ENCODE results near the gene FGF4. TPM values are rescaled to one million over a fixed set of nuclear protein-coding genes. Genes with fewer than 3 reads are reported as not detected.
A peak's percentile ranks its signal among the peaks of the same experiment; 100 is the strongest.

The FGF4 gene
- total RNA-seq: not detected

- H3K27ac Mint-ChIP-seq: no peak within 1 kb of the TSS
- H3K36me3 Mint-ChIP-seq: no peaks in the 10 kb centered on the region
- ATAC-seq (no peak), DNase-seq (ENCODE audit: low spot score in 2 of 2) (no peak)
- H3K9me3 Mint-ChIP-seq: no peaks in the 10 kb centered on the region
Observed at GRCh38 chr11:69775163-69775755, at the start of gene FGF4. FGF4 (minus strand) TSS chr11:69775341; CDS start chr11:69775084, 257 bp downstream.

GRCh38 chr11:69823641-69824265 is 48.6 kb upstream of the FGF4 start:
- H3K27ac Mint-ChIP-seq: no peak overlapping the region
- H3K9me3 Mint-ChIP-seq: no peaks in the 10 kb centered on the region
- DNase-seq (ENCODE audit: low spot score in 2 of 2): no peak
- ATAC-seq: no peak
- H3K36me3 Mint-ChIP-seq: no peaks in the 10 kb centered on the region

GRCh38 chr11:69822676-69823494 is 47.7 kb upstream of the FGF4 start:
- no peak for ATAC-seq
- no peaks in the 10 kb centered on the region for H3K9me3 Mint-ChIP-seq

GRCh38 chr11:69821511-69822040 is 46.4 kb upstream of the FGF4 start:
- Mint-ChIP-seq H3K27ac (no peak overlapping the region), H3K36me3 (no peaks in the 10 kb centered on the region), H3K9me3 (no peaks in the 10 kb centered on the region)
- no peak for DNase-seq (ENCODE audit: low spot score in 2 of 2)
- ATAC-seq: no peak

More at GRCh38 chr11:69822676-69823494, 47.7 kb upstream of the FGF4 start:
- no peak overlapping the region for H3K27ac Mint-ChIP-seq
- H3K36me3 Mint-ChIP-seq: no peaks in the 10 kb centered on the region
- no peak for DNase-seq (ENCODE audit: low spot score in 2 of 2)

GRCh38 chr11:69820441-69820840 is 45.3 kb upstream of the FGF4 start:
- DNase-seq (ENCODE audit: low spot score in 2 of 2): no peak
- Mint-ChIP-seq H3K9me3 (no peaks in the 10 kb centered on the region), H3K27ac (no peak overlapping the region), H3K36me3 (no peaks in the 10 kb centered on the region)
- no peak for ATAC-seq

- Mint-ChIP-seq H3K27ac (no peak overlapping the region), H3K9me3 (no peaks in the 10 kb centered on the region), H3K36me3 (no peaks in the 10 kb centered on the region)
- DNase-seq (ENCODE audit: low spot score in 2 of 2): no peak
- ATAC-seq: no peak
Observed at GRCh38 chr11:69819541-69820070, 44.5 kb upstream of the FGF4 start.

- Mint-ChIP-seq H3K36me3 (no peaks in the 10 kb centered on the region), H3K27ac (no peak within 1 kb of the TSS), H3K9me3 (no peaks in the 10 kb centered on the region)
- DNase-seq (ENCODE audit: low spot score in 2 of 2) (no peak), ATAC-seq (no peak)
Observed at GRCh38 chr11:69818603-69819441, 43.7 kb upstream of the FGF4 start, which contains the start of gene FGF3. FGF3 (minus strand) TSS chr11:69819416; CDS start chr11:69818933, 483 bp downstream.

- Mint-ChIP-seq H3K27ac (no peak overlapping the region), H3K36me3 (no peaks in the 10 kb centered on the region), H3K9me3 (no peaks in the 10 kb centered on the region)
- ATAC-seq (no peak), DNase-seq (ENCODE audit: low spot score in 2 of 2) (no peak)
Observed at GRCh38 chr11:69818231-69818602, 43.1 kb upstream of the FGF4 start.

- ATAC-seq (peak in 1 of 2 donors; percentile 31), DNase-seq (ENCODE audit: low spot score in 2 of 2) (no peak)
- no peaks in the 10 kb centered on the region for H3K9me3 Mint-ChIP-seq
- H3K27ac Mint-ChIP-seq: no peak overlapping the region
- H3K36me3 Mint-ChIP-seq: no peaks in the 10 kb centered on the region
Observed at GRCh38 chr11:69817265-69818230, 42.4 kb upstream of the FGF4 start.

- Mint-ChIP-seq H3K9me3 (no peaks in the 10 kb centered on the region), H3K27ac (no peak overlapping the region), H3K36me3 (no peaks in the 10 kb centered on the region)
- ATAC-seq (no peak), DNase-seq (ENCODE audit: low spot score in 2 of 2) (no peak)
Observed at GRCh38 chr11:69816671-69817070, 41.5 kb upstream of the FGF4 start.

GRCh38 chr11:69815973-69816372 is 40.8 kb upstream of the FGF4 start:
- DNase-seq (ENCODE audit: low spot score in 2 of 2): no peak
- Mint-ChIP-seq H3K36me3 (no peaks in the 10 kb centered on the region), H3K27ac (no peak overlapping the region), H3K9me3 (no peaks in the 10 kb centered on the region)
- ATAC-seq: no peak

GRCh38 chr11:69814902-69815301 is 39.8 kb upstream of the FGF4 start:
- no peak for DNase-seq (ENCODE audit: low spot score in 2 of 2)
- no peak overlapping the region for H3K27ac Mint-ChIP-seq
- no peaks in the 10 kb centered on the region for H3K9me3 Mint-ChIP-seq
- no peaks in the 10 kb centered on the region for H3K36me3 Mint-ChIP-seq
- no peak for ATAC-seq

- no peaks in the 10 kb centered on the region for H3K36me3 Mint-ChIP-seq
- no peak overlapping the region for H3K27ac Mint-ChIP-seq
- H3K9me3 Mint-ChIP-seq: no peaks in the 10 kb centered on the region
- DNase-seq (ENCODE audit: low spot score in 2 of 2) (no peak), ATAC-seq (no peak)
Observed at GRCh38 chr11:69814411-69814810, 39.3 kb upstream of the FGF4 start.

- no peak overlapping the region for H3K27ac Mint-ChIP-seq
- H3K9me3 Mint-ChIP-seq: no peaks in the 10 kb centered on the region
- no peaks in the 10 kb centered on the region for H3K36me3 Mint-ChIP-seq
- DNase-seq (ENCODE audit: low spot score in 2 of 2) (no peak), ATAC-seq (no peak)
Observed at GRCh38 chr11:69813839-69814238, 38.7 kb upstream of the FGF4 start.

GRCh38 chr11:69812946-69813345 is 37.8 kb upstream of the FGF4 start:
- no peak for DNase-seq (ENCODE audit: low spot score in 2 of 2)

More at GRCh38 chr11:69812946-69813345, 37.8 kb upstream of the FGF4 start:
- H3K36me3 Mint-ChIP-seq: no peaks in the 10 kb centered on the region
- H3K27ac Mint-ChIP-seq: no peak overlapping the region
- ATAC-seq: no peak
- no peaks in the 10 kb centered on the region for H3K9me3 Mint-ChIP-seq

All from activated naive CD4-positive, alpha-beta T cell treated with anti-CD3 and anti-CD28 coated beads, Interleukin-2, amount 50 U/mL, for 72 hours (primary cell).